A673 (cell line): Measurements from ENCODE around the gene ANO3. TPM values are rescaled to one million over a fixed set of nuclear protein-coding genes. Genes with fewer than 3 reads are reported as not detected.

Experiments
- Bru-seq: library from RNA; stranded (reverse); fragments of 400-500 nt; gene quantifications from one replicate; lab custom pipeline; 2021; lab: Mats Ljungman, UMichigan
- BruChase-seq, 2 experiments: library from RNA; stranded (reverse); fragments of 400-500 nt; gene quantifications; one replicate each; lab custom pipeline; 2021; lab: Mats Ljungman, UMichigan
- BruUV-seq: library from RNA; stranded (reverse); fragments of 400-500 nt; replicated peaks from 2 replicates; lab custom pipeline; 2021; lab: Mats Ljungman, UMichigan
- CTCF ChIA-PET: fragments of 300-600 bp; sonication (Branson Sonifier 250); formaldehyde crosslinking; loops from one replicate; lab custom pipeline; 2022; ENCODE audit warnings: antibody characterized with exemption; lab: Charles Lee
- POLR2A ChIA-PET: fragments of 300-600 bp; sonication (Branson Sonifier 250); formaldehyde crosslinking; loops from one replicate; lab custom pipeline; 2022; ENCODE audit warnings: antibody characterized with exemption; ENCODE audit not compliant: low non-redundant PET; lab: Charles Lee
- DNase-seq: peaks from one replicate; pipeline ENCODE4 v3.0.0-alpha.2; 2015; ENCODE audit warnings: low spot score
- H3K27ac ChIP-seq: fragments of 200-600 bp; sonication (generic); 2 replicates; pipeline ENCODE4 v1.5.1; 2016; ENCODE audit warnings: mixed run types, low read depth, mild to moderate bottlenecking, mixed read lengths, antibody characterized with exemption, low read length; ENCODE audit not compliant: poor library complexity, severe bottlenecking
- H3K27me3 ChIP-seq: fragments of 200-600 bp; sonication (generic); replicated peaks from 2 replicates; pipeline ENCODE4 v1.6.1; 2017; ENCODE audit warnings: mixed run types, low read depth, mild to moderate bottlenecking, mixed read lengths, antibody characterized with exemption, low read length; ENCODE audit not compliant: insufficient read depth, poor library complexity
- H3K36me3 ChIP-seq: fragments of 200-600 bp; sonication (generic); 2 replicates; pipeline ENCODE4 v1.6.1; 2016; ENCODE audit warnings: mixed run types, mild to moderate bottlenecking, mixed read lengths, antibody characterized with exemption, low read length; ENCODE audit not compliant: insufficient read depth, poor library complexity, severe bottlenecking
- H3K4me1 ChIP-seq: fragments of 200-600 bp; sonication (generic); 2 replicates; pipeline ENCODE4 v1.6.1; 2017; ENCODE audit warnings: mixed run types, mild to moderate bottlenecking, mixed read lengths, antibody characterized with exemption, low read length; ENCODE audit not compliant: insufficient read depth, poor library complexity, severe bottlenecking
- H3K4me3 ChIP-seq: fragments of 200-600 bp; sonication (generic); 2 replicates; pipeline ENCODE4 v1.5.1; 2016; ENCODE audit warnings: low read depth, mixed run types, mild to moderate bottlenecking, mixed read lengths, low read length; ENCODE audit not compliant: poor library complexity, severe bottlenecking
- H3K9me3 ChIP-seq: fragments of 200-600 bp; sonication (generic); 2 replicates; pipeline ENCODE4 v1.6.1; 2016; ENCODE audit warnings: mixed run types, low read depth, mild to moderate bottlenecking, mixed read lengths, antibody characterized with exemption, low read length; ENCODE audit not compliant: poor library complexity, severe bottlenecking
- EZH2 ChIP-seq: fragments of 200-600 bp; sonication (generic); IDR thresholded peaks from 2 replicates; pipeline ENCODE4 v1.6.1; 2017; ENCODE audit warnings: borderline replicate concordance, low read depth, mild to moderate bottlenecking, mixed read lengths, antibody characterized with exemption, low read length; ENCODE audit not compliant: poor library complexity, severe bottlenecking
- intact Hi-C: fragments of 100-400 bp; cut with micrococcal nuclease; formaldehyde crosslinking; loops from one replicate; pipeline ENCODE4 v1.10.0; 2022; ENCODE audit not compliant: unreplicated experiment
- long read RNA-seq: library from polyadenylated mRNA; stranded (forward); transcript quantifications from one replicate; pipeline ENCODE4 v2.0.0, GENCODE V29; 2022
- total RNA-seq: library from RNA; stranded (reverse); gene quantifications from 2 replicates; pipeline ENCODE4 v1.2.3, GENCODE V29; 2021
- TF ChIP-seq, protein P1 (sequence below): fragments of 300-800, 200-600 bp; sonication (generic); conservative IDR thresholded peaks from 2 replicates; pipeline ENCODE4 v1.5.1; 2017; ENCODE audit warnings: low read depth, mild to moderate bottlenecking, antibody characterized with exemption, low read length, moderate library complexity, mixed read lengths

The ANO3 gene
- total RNA-seq = not detected in 2 replicates
- percentile 12 among the genes with signal in this experiment for Bru-seq, nascent RNA
- BruChase-seq, experiment 1, labeled RNA remaining after a 2-hour chase = percentile 5 among the genes with signal in this experiment
- BruChase-seq, experiment 2, labeled RNA remaining after a 6-hour chase = percentile 8 among the genes with signal in this experiment
- long read RNA-seq = 0 reads

DNA sequence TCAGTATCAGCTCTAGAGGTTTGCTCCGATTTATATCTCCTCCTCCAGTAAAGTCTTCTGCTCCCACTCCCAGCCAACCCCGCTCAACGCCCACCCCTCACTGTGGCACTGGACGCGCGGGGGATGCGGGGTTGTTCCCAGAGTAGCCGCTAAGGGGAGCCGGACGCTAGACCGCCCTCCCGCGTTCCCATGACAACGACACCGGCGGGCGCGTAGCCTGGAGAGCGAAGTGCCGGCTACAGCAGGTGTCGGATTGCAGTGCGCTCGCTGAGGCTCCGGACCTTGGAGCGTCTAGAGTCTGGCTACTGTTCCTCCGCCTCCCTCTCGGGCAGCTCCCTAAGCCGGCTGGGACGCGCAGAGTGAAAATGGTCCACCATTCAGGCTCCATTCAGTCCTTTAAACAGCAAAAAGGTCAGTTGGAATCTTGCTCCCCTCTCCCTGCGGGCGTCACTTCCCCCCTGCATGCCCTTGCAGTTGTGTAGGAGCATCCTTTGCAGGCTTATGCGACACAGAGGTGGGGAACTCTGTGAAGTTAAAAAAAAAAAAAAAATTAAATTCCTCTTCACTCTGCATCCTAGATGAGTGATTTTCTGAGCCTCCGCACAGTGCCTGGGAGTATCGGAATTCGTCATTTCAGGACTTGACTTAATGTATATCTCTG lies at the start of gene ANO3:
Gene ANO3, plus strand, starts transcription at position 220 of the 661 bp plus-strand sequence. Its CDS starts 146 bp downstream, at position 366.
- Histone ChIP-seq H3K9me3 (no peaks in the 10 kb centered on the region), H3K27ac (no peak within 1 kb of the TSS), H3K27me3 (peaks cover 39% of the 10 kb centered on the region), H3K4me1 (peaks cover 6% of the 10 kb centered on the region), H3K36me3 (no peaks in the 10 kb centered on the region), H3K4me3 (no peak within 1 kb of the TSS)
- DNase-seq = peak; percentile 65
- intact Hi-C loops = no loop called here
- no TSS peak for BruUV-seq
- ChIA-PET POLR2A (no interaction called here), CTCF (no interaction called here)
- TF ChIP-seq EZH2 = no peak
- TF ChIP-seq, protein P1, sequence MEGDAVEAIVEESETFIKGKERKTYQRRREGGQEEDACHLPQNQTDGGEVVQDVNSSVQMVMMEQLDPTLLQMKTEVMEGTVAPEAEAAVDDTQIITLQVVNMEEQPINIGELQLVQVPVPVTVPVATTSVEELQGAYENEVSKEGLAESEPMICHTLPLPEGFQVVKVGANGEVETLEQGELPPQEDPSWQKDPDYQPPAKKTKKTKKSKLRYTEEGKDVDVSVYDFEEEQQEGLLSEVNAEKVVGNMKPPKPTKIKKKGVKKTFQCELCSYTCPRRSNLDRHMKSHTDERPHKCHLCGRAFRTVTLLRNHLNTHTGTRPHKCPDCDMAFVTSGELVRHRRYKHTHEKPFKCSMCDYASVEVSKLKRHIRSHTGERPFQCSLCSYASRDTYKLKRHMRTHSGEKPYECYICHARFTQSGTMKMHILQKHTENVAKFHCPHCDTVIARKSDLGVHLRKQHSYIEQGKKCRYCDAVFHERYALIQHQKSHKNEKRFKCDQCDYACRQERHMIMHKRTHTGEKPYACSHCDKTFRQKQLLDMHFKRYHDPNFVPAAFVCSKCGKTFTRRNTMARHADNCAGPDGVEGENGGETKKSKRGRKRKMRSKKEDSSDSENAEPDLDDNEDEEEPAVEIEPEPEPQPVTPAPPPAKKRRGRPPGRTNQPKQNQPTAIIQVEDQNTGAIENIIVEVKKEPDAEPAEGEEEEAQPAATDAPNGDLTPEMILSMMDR = peak; percentile 52

DNA sequence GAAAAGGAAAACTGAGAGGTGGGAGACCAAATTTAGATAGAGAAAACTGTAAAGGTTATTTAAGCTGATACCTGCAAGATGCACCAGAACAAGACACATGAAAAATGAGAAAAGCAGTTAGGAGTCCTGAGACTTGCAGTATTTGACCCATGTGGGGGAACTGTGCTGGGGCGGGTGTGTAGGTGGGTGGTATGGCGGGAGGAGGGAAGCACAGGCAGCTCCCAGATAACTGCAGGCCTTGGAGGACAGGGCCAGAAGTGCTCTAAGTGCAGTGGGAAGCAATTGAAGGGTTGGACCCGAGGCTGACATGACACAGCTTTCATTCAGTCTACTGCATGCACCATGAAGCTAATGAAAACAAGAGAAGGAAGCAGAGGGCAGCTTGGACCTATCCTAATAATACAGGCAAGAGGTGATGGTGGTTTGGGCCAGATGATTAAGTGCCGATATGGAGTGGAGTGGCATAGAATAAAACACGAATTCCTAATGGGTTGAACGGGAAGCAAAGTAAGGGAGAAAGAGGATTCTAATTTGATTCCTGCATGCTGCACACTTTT lies 48.0 kb upstream of the ANO3 start:
- H3K27me3 ChIP-seq = no peaks in the 10 kb centered on the region
- no TSS peak for BruUV-seq
- no peak for DNase-seq
- no peaks in the 10 kb centered on the region for H3K36me3 ChIP-seq
- H3K27ac ChIP-seq = no peak overlapping the region
- TF ChIP-seq EZH2 = no peak
- TF ChIP-seq, protein P1 = no peak
- H3K9me3 ChIP-seq = no peaks in the 10 kb centered on the region
- no peaks in the 10 kb centered on the region for H3K4me1 ChIP-seq
- ChIA-PET POLR2A (no interaction called here), CTCF (interaction anchor here (0.6 to 1.2 kb wide), 2 partner anchors 875 to 884 kb away, joined by 4 to 9 read pairs; no protein-coding TSS in a partner anchor)
- peak overlapping the region; percentile 41 for H3K4me3 ChIP-seq
- intact Hi-C loops = no loop called here

DNA sequence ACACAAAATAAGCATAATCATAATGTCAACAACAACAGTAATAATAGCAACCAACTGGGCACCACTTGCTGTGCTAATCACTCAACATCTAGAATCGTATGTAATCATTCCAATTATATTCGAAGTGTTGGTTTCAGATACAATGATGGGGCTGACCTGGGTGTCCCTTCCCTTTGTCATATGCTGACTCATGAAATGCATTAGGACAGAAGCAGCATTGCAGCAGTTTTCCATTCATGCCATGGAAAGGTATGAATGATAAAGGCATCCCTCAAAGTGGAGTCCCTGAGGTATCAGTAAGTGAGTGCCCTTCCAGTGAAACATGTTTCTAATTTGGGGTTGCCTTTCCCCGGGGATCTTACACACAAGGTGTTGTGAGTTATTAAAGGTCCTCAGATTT lies 46.3 kb upstream of the ANO3 start:
- DNase-seq = no peak
- ChIA-PET POLR2A (no interaction called here), CTCF (no interaction called here)
- intact Hi-C loops = loop anchor here (5.0 kb wide), 1 partner anchor 1212 kb away; no protein-coding TSS in a partner anchor
- Histone ChIP-seq H3K27ac (no peak overlapping the region), H3K27me3 (no peaks in the 10 kb centered on the region), H3K9me3 (no peaks in the 10 kb centered on the region), H3K36me3 (no peaks in the 10 kb centered on the region), H3K4me3 (no peak overlapping the region), H3K4me1 (no peaks in the 10 kb centered on the region)
- BruUV-seq = no TSS peak
- TF ChIP-seq, protein P1 = no peak
- no peak for TF ChIP-seq EZH2
